ENCODE results near the gene SPOUT1. TPM values are rescaled to one million over a fixed set of nuclear protein-coding genes. Genes with fewer than 3 reads are reported as not detected.
A peak's percentile ranks its signal among the peaks of the same experiment; 100 is the strongest.

SPOUT1 gene
- polyA plus RNA-seq, 10 donors, result 16.1 to 33.7 (median 24.4) TPM

DNA sequence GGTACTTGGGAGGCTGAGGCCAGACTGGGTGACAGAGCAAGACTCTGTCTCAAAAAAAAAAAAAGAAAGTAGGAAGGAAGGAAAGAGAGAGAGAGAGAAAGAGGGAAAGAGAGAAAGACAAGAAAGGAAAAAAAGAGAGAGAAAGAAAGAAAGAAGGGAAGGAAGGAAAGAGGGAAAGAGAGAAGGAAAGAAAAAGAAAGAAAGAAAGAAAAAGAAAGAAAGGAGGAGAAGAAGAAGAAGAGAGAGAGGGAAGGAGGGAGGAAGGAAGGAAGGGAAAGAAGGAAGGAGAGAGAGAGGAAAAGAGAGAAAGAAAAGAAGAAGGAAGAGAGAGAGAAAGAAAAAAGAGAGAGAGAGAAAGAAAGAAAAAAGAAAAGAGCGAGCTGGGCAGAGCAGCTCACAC lies 54.8 kb downstream of the SPOUT1 start:
- DNase-seq, result no peak

GRCh38 chr9:128773049-128773448 lies 56.5 kb downstream of the SPOUT1 start:
- no peak for DNase-seq

DNA sequence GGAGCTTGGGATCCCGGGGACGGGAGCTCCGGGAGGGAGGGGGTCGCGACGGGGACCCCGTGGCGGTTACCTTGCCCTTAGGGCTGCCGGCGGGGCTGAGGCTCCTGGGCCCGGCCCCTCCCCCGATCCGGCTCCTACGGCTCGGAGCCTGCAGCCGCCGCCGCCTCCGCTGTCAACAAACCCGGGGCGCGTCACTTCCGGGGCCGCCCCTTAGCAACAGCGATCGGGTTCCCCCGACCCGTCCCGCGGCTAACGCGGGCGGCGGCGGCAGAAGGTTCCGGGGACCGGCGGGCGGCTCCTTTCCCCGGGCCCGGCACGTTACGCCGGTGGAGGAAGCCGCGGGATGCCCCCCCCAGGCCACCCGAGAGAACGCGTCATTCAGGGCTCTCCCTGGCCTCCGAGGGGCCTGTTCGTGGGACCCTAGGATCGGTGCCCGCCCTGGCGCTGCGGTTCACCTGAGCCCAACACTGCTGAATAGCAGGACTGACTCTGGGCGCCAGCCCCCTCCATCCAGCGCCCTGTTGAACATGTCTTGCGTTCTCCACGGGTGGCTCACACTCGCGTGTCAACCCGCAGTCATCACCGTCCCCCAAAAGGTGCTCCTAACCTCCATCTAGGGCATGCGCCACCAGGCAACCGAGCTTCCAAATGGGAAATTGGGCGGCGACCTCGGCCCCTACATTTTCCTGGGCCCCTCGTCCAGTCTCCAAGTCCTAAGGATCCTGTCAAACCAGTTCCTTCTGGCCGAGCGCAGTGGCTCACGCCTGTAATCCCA lies 57.7 kb downstream of the SPOUT1 start, which contains the start of gene ZER1:
TSS of gene ZER1 (minus strand) at position 183 of the 775 bp plus-strand sequence. CDS start 16,362 bp downstream, outside the sequence.
- DNase-seq, result peak; percentile 89 to 96 (median 93)

GRCh38 chr9:128771094-128771721 lies 58.4 kb downstream of the SPOUT1 start:
- DNase-seq, result peak in 1 of 3 donors; percentile 3

GRCh38 chr9:128770286-128771030 lies 59.1 kb downstream of the SPOUT1 start:
- no peak for DNase-seq

Other genes starting within 250 kb of the SPOUT1 start
- 10 to 100 TPM; 34.6 to 50.4 (median 42.3) TPM for gene DYNC2I2, start 172.9 kb downstream of the SPOUT1 start, polyA plus RNA-seq (ENCODE audit: insufficient read length in 10 of 10)
- gene SET, start 140.6 kb downstream of the SPOUT1 start, polyA plus RNA-seq (ENCODE audit: insufficient read length in 10 of 10), result 100 to 1,000 TPM; 283 to 402 (median 330) TPM
- gene PKN3, start 127.3 kb downstream of the SPOUT1 start, polyA plus RNA-seq (ENCODE audit: insufficient read length in 10 of 10), result 10 to 100 TPM in 2 of 10 donors, 1 to 10 TPM in 8; 6.1 to 11.4 (median 8.7) TPM
- 1 to 10 TPM; 5.0 to 7.1 (median 6.5) TPM for gene ZDHHC12, start 105.7 kb downstream of the SPOUT1 start, polyA plus RNA-seq (ENCODE audit: insufficient read length in 10 of 10)
- 10 to 100 TPM; 29.8 to 36.2 (median 32.9) TPM for gene ZER1, start 57.9 kb downstream of the SPOUT1 start, polyA plus RNA-seq (ENCODE audit: insufficient read length in 10 of 10)
- gene TBC1D13, start 42.5 kb downstream of the SPOUT1 start, polyA plus RNA-seq (ENCODE audit: insufficient read length in 10 of 10), result 10 to 100 TPM; 32.7 to 49.4 (median 38.8) TPM
- 10 to 100 TPM; 11.1 to 24.9 (median 14.7) TPM for gene ENDOG, start 11.3 kb downstream of the SPOUT1 start, polyA plus RNA-seq (ENCODE audit: insufficient read length in 10 of 10)
- gene KYAT1, start 52.2 kb upstream of the SPOUT1 start, polyA plus RNA-seq (ENCODE audit: insufficient read length in 10 of 10), result 1 to 10 TPM; 4.1 to 7.6 (median 4.7) TPM
- gene LRRC8A, start 52.3 kb upstream of the SPOUT1 start, polyA plus RNA-seq (ENCODE audit: insufficient read length in 10 of 10), result 10 to 100 TPM; 15.8 to 24.1 (median 20.4) TPM
- gene PHYHD1, start 91.2 kb upstream of the SPOUT1 start, polyA plus RNA-seq (ENCODE audit: insufficient read length in 10 of 10), result 10 to 100 TPM; 33.4 to 47.6 (median 38.8) TPM
- gene DOLK, start 117.8 kb upstream of the SPOUT1 start, polyA plus RNA-seq (ENCODE audit: insufficient read length in 10 of 10), result 10 to 100 TPM in 1 of 10 donors, 1 to 10 TPM in 9; 7.2 to 11.2 (median 8.4) TPM
- 10 to 100 TPM; 26.6 to 49.9 (median 34.1) TPM for gene NUP188, start 117.9 kb upstream of the SPOUT1 start, polyA plus RNA-seq (ENCODE audit: insufficient read length in 10 of 10)
- gene SH3GLB2, start 198.5 kb upstream of the SPOUT1 start, polyA plus RNA-seq (ENCODE audit: insufficient read length in 10 of 10), result 10 to 100 TPM; 49.6 to 69.2 (median 53.7) TPM
- gene MIGA2, start 206.8 kb upstream of the SPOUT1 start, polyA plus RNA-seq (ENCODE audit: insufficient read length in 10 of 10), result 10 to 100 TPM in 9 of 10 donors, 1 to 10 TPM in 1; 9.2 to 19.1 (median 12.6) TPM

All from muscle of back (tissue), 11 donors.